ENCODE data around the gene NLGN2.
A peak's percentile ranks its signal among the peaks of the same experiment; 100 is the strongest.

NLGN2 gene

DNA sequence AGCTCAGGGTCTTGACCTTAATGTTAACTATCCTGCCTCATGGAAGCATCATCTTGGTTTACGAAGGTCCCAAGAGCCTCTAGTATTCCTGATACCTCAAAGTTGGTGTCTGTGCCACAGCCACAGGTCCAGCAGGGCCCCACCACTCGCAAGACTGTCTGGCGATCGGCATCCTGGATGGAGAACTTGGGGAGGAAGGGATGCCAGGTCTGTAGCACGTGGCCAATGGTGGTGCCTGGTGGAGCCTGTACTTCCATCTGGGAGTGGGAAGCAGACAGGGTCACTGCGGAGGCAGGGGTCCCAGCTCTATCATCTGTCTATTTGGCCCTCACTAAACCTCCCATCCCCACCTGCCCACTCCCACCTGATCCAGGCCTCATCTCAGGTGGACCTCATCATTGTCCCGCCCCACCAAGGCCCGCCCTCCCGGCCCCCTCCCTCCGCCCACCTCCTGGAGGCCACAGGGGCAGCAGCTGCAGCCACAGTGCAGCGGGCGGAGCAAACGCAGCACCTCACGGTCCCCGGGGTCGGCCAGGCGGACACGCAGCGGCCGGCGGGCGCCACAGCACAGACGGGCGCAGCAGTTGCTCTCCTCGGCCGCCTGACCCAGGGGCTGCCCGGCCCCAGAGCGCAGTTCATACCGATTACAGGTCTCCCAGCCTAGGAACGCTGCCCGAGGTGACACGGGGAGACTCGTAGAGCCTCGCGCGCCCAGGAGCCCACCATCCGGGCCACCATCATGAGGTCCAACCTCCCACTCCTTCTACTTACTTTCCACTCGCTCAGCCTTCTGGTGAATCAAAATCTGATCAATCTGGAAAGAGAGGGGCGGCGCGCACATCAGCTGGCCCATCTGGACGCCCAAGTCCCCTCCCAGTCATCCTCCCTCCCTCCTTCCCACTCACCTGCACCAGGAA lies 14.7 kb upstream of the NLGN2 start:
- DNase-seq = no peak

DNA sequence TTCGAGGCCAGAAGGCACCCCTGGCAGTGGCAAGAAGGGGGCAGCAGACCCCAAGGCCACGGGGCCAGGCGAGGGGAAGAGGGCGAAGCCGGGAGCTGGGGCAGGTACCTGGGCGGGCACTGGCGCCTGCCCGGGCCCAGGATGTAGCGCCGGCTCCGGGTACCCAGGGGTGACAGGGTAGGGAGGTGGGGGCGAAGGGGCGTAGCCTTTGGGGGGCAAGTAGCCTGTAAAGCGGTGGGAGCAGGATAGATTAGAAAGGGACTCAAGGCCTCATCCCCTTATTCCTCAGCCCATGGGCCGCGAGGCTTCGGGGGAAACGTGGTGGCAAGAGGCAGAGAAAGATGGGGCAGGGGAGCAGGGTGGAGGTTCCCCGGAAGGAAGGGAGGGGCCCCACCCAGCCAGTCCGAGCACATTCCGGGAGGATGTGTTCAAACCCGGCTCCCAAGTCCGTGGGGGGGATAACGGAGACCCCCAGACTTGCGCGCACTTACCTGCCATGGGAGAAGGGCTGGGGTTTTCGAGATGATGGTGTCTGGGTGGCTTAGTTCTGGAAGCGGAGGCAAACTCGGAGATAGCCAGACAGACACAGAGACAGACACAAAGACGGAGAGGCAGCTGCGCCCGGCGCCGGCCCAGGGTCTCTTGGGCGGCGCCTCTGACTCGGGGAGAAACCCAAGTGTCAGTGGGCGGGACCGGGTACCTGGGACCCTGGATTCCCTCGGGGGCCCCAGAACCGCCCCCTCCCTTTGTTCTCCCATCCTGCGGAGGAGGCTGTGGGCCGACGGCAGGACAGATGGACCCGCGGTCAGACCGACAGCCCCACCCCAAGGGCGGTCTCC lies 13.8 kb upstream of the NLGN2 start:
- DNase-seq = peak; percentile 59

DNA sequence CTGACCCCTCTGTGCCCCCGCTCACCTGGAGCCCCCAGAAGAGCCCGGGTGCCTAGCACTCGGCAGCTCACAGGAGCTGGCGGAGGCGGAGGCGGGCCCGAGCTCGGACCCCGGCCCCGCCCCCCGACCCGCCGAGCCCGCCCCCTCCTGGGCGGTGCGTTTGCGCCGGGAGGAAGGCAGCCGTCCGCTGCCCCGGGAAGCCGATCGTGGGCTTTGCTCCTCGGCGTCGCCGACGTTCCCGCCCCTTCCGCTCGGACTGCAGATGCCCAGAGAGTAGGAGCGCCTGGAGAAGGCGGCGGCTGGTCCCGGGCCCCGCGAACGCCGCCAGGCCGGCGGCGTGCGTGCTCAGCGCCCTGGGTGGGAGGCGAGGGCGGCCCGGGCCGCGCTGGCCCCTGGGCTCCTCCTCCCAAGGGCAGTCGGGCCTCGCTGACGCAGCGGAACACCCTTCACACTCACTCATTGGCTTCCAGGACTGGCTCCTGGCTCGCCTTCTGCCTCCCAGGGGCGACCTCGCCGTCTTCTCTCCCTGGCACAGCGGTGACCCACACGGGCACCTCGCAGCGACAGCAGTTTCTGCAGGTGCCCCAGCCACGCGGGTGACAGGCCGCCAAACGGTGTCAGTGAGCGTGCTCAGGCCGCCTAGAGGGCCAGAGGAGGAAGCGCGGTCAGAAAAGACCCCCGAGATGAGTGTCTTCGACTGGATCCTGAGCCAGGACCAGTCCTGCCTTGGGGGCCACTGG lies 13.0 kb upstream of the NLGN2 start, which contains the start of gene PLSCR3:
TSS of gene PLSCR3 (minus strand) at position 74 of the 740 bp plus-strand sequence. CDS start 415 bp downstream, outside the sequence.
- DNase-seq = peak; percentile 84

DNA sequence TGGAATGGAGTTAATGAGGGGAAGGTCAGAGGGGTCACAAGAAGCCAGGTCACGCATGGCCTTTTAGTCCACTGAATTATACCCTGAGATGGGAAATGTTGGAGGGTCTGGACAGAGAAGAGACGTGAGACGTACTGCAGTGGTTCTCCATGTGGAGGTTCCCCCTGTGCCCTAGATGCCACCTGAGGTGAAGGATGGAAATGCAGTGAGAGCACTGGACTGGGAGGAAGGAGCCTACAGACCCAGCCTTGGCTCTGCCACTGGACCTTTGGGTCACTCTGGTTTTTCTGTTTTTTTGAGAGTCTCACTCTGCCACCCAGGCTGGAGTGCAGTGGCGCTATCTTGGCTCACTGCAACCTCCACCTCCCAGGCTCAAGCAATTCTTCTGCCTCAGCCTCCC lies 11.5 kb upstream of the NLGN2 start:
- no peak for DNase-seq

DNA sequence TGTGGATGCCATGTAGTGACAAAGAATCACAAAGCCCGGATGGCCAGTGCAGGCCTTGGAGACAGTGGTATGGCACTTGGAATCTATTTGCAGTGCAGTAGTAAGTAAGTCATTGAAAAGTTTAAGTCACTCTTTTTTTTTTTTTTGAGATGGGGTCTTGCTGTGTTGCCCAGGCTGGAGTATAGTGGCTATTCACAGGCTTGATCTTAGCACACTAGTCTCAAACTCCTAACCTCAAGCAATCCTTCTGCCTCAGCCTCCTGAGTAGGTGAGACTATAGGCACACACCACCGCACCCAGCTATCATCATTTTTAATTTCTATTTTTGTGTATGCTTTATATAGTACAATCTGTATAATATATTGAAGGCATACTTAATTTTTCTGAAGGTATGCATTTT lies 9.0 kb upstream of the NLGN2 start:
- DNase-seq = no peak

DNA sequence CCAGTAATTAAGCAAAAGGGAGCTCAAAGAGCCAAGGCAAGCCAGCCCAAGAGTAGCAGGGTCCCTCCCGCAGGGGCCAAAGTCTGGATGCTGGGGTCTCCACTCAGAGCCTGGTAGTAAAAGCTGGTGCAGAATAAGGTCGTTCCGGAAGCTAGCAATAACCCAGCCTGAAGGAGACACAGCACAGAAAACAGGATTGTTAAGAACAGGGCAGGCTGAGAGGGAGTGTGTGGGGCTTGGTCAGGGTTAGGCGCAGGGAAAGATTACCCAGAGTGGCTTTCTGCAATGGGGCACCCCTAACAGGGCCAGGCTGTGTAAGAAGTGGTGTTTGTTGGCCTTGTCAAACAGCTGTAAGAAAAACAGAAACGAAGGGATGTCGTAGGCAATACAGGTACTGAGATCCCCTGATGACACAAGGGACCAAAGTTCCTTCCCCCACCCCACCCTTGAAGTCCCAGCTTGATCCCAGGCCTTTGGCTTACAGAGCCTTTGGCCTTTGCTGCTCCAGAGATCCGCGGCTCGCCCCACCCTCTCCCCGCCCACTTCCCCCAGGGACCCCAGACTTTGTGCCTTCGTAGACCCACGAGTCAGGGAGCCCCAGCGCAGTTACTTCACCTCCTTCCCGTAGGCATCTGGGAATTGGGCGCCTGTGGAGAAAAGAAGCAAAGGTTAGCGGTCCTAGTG lies 4.5 kb upstream of the NLGN2 start:
- DNase-seq = peak; percentile 23

DNA sequence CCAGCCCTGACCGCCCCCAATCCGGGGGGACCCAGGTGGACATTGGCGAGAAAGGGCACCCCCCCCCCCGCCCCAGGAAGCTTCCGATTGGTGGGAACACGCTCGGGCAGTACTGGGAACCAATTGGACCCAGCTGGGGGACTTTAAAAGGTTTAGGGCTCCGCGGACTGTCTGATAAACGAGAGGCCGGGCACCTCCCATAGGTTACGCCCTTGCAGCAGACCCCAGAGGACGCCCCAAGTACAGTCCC lies 4.0 kb upstream of the NLGN2 start:
- DNase-seq = no peak

DNA sequence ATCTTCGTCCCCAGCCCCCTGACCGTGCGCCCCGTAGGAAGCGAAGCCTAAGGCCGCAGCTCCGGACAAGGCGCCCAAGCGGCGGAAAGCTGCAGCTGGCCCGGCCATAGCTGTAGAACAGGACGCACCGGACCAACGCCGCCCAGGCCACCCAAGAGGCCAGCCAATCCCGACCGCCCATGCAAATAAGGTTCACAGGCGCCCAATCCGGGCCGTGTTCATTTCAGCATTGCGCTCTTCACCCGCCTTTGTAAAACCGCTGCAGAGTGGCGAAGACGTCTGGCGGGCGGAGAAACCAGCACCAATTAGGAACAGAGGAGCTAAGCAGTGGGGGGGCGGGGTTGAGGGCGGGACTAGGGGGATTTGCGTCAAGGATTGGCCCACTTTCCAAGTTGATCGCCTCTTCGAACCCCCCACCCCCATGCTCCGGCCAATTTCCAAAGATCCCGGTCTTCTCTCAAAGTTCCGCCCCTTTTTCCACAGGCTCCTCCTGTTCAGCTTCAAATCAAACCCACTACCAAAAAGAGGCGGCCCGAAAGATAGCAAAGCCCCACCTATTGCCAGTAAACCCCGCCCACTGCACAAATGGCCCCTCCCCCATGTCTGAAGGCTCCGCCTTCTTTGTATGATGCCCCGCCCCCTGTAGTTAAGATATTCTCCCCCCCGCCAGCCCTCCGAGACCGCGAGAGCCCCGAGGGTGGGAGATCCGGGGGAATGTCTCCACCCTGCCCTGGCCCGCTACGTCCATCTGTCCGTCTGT lies 3.5 kb upstream of the NLGN2 start, which contains the start of gene TMEM256:
TSS of gene TMEM256 (minus strand) at position 121 of the 760 bp plus-strand sequence. CDS start at position 108, 13 bp downstream.
- peak; percentile 92 for DNase-seq

DNA sequence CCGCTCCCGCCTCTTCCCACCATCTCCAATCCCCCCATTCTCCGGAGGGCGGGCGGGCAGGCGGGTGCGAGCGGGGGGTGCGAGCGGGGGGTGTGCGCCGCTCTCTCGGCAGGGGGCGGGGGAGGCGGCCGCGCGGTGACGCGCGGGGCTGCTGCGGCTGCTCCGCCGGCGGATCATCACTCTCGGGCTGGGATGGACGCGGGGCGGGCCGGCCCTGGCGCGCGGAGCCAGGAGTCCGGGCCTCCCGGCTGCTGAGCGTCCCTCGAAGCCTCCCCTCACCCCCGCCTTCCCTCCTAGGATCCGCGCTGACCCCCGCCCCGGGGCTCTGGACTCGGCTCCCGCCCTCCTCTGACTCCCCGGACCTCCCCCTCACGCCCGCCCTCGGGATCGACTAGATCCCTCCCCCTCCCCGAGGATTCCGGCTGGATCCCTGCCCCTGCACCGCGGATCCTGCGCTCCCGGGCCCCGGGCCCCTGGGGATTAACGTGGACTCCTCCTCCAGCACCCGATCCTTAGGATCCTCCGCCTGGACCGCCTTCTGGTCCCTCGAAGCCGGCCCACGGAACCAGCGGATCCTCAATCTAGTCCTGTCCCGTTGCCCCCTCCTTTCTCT lies 2.8 kb upstream of the NLGN2 start:
- DNase-seq = peak; percentile 71

DNA sequence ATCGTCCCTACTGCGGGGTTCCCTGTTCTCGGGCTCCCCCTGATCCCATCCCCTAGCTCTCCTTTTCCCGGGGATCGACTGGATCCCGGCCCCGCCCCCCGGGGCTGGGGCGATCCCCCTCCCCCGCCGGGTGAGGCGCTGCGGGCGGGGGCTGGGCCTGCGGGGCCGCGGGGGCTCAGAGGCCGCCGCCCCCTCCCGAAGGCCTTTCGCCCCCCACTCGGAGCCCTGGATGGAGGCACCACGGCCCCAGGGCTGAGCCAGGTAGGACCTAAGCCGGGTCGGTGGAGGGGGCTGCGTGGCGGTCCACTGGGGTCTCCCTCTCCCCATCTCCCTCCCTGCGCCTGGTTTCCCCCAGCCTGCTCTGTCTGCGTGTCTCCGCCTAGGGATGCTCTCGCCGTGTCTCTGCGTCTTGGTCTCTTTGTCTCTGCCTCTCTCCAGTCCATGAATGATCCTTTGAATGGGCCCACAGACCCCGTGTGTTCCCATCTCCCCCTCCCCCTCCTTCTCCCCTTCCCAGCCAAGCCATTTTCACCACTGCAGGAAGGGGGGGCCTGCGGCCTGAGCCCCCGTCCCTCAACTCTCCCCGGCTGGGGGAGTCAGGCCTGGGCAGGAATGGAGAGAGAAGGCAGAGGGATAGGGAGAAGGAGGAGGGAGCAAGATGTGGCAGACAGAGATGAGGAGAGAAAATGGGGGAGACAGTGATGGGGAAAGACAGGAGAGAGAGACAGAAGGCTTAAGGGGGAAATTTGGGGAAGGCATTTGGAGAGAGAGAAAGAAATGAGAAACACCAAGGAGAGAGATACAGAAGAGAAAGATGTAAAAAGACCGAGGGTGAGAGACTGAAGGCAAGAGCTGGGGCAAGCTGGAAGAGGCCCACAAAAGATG lies 2.1 kb upstream of the NLGN2 start:
- no peak for DNase-seq

DNA sequence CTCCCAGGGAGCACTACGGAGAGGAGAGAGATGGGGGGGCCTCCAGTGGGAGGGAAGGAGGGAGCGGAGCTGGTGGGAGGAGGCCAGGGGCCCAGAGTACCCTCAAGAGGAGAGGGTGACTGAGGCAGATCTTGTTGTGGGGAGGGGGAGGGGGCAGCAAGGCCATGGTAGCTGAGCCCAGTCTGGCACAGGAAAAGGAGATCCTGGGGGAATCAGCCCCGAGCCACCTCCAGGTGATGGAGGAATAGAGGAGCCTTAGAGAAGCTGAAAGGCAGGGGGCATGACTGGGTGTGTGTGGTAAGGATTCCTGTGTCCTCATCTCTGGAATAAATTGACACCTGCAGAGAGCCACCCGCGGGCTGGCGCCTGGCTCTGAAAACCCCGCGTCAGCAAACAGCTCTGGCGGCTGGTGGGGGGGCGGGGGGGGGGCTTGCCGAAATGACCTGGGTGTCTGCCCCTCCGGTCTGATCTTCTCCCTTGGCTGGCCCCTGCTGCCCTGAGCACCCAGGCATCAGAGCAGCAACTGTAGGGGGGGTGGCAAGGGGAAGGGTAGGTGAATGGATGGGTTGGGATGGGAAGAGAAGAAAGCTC lies 1.3 kb upstream of the NLGN2 start:
- DNase-seq = no peak

DNA sequence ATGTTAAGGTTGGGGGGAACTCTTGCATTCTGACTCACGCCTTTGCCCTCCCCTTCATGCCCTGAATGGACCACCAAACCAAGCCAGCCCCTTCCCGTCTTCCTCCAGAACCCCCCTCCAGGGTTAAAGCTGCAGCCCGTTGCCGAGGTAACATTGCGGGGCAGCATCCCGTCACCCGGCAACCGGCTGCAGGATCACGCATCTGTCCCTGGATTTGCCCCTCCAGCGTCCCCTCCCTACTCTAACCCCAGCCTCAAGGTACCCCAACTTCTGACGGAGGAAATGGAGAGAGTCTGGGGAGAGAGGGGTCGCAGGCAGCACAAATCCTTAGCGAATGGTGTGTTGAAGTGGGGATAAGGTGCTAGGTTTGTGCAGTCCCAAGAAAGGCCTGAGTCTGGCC lies 563 bp upstream of the NLGN2 start:
- DNase-seq = no peak

DNA sequence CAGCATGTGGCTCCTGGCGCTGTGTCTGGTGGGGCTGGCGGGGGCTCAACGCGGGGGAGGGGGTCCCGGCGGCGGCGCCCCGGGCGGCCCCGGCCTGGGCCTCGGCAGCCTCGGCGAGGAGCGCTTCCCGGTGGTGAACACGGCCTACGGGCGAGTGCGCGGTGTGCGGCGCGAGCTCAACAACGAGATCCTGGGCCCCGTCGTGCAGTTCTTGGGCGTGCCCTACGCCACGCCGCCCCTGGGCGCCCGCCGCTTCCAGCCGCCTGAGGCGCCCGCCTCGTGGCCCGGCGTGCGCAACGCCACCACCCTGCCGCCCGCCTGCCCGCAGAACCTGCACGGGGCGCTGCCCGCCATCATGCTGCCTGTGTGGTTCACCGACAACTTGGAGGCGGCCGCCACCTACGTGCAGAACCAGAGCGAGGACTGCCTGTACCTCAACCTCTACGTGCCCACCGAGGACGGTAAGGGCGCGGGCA lies 645 bp downstream of the NLGN2 start:
- DNase-seq = peak; percentile 22

DNA sequence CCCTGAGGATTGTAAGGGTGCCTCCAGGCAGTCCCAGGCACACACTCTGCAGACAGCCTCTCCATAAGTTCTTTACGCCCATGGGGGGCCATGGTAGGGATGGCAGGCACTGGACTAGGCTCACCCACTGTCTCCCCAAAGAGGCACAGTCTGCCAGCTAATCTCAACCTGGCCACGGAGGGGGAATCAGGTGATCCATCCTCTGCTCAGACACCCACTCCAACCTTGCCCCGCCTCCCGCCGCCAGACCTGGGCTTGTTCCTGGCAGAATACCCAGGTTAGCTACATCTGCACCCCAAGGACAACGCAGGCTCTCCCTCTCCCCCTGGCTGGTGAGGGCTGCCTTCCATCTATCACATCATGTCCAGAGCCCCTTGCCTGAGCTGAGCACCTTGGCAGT lies 1.2 kb downstream of the NLGN2 start:
- DNase-seq = no peak

DNA sequence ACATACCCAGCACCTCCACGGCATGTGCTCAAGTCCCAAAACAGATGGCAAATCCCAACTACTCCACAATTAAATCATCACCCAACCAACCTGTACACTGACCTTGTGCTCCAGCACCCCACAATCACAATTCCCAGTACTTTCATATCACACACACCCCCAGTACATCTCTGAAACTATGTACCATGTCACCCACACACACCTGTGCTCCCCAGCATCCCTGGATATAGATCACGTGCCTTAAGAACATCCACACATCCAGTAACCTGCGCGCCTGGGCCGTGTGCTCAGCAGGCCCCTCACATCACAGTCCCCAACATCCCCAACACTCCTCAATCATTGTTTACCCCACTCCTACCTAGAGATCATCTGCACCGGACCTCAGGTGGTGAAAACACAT lies 2.1 kb downstream of the NLGN2 start:
- DNase-seq = no peak

DNA sequence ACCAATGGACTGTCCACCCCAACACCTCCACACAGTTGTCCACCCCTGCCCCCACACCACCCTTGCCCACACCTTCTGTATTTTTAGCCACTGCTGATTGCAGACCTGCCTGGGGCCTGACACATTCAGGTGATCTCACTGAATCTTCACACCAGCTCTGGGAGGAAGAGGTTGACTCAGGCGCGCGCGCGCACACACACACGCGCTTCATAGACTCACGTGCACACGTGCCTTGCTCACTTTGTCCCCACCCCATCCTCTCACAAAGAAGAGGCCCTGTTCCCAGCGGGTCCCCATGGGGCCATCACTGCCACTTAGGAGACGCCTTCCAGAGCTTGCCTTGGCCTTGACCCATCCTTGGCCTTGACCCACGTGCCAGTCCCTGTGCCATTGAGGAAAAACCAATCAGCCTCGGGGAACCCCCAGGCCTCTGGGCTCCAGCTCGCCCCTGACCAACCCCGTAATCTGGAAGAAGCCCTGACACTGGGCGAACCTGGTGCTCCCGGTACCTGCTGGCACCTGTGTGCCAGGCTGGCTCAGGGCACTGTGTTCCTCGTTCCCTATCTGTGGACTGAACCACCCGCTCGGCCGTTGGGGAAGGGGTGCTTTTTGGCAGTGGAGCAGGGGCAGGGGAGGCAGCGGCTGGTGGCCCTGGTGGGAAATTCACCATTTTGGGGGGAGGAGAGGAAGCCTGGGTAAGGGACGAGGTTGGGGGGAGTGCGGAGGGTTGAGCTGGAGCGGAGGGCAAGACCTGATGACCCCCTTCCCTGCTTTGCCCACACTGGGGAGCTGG lies 3.2 kb downstream of the NLGN2 start:
- DNase-seq = no peak

DNA sequence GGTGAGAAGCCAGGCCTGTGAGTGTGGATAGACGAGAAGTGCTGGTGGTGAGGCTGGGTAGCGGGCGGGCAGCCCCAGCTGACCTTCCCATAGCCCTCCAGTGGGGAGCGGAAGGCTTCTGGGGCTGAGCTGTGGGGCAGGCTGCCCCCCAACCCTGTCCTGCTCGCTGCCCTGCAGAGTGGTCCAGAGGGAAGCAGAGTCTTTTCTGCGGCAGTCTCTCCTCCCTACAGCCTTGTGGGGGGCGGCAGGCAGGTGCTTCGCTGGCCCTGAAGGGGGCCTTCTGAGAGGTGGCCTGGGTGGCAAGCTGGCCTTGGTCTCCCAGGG lies 3.7 kb downstream of the NLGN2 start:
- no peak for DNase-seq

DNA sequence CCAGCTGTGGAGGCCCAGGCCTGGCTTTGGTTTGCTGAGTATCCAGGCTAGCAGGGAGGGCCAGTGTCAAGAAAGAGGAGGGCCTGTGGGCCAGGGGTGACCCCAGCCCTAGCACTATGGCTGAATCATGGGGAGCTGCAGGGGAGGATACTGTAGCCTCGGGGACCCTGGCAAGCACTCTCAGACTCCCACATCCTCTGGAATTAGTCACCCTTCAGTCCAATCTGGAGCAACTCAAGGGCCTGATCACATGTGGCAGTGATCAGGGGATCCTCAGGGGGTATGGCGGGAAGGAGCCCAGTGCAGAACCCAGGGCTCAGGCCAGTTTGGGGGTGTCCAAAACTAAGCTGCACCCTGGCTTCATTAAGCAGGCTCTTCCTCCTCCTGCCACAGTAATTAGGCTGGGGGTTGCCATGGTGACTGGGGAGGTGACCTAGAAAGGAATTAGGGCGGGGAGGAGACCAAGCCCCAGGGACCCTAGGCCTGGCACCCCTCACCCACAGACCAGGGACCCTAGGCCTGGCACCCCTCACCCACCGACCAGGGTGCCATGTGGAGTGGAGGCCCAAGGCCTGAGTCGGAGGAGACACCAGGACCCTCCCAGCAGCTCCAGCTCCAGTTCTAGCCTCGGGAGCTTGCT lies 5.8 kb downstream of the NLGN2 start:
- DNase-seq = no peak

DNA sequence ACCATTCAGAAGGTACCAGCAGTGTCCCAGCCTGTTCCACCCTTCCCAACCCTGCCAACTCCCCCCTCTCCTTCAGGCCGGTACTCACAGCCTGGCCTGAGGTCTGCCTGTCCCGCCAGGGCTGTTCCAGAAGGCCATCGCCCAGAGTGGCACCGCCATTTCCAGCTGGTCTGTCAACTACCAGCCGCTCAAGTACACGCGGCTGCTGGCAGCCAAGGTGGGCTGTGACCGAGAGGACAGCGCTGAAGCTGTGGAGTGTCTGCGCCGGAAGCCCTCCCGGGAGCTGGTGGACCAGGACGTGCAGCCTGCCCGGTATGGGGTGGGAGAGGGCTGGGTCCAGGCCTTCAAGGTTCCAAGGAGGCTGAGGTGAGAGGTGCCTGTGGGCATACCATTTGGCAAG lies 7.2 kb downstream of the NLGN2 start:
- DNase-seq = no peak

All from stimulated activated CD4-positive, alpha-beta T cell treated with anti-CD3 and anti-CD28 coated beads, Interleukin-4, amount 100 ng/mL, for 1 hour (primary cell).